ENCODE results near the gene HTRA3.

Gene HTRA3

GRCh38 chr4:8250227-8250626, 19.3 kb upstream of the HTRA3 start:
- no peak for FAIRE-seq

GRCh38 chr4:8250637-8251036, 18.9 kb upstream of the HTRA3 start:
- FAIRE-seq = no peak

GRCh38 chr4:8251110-8251883, 18.3 kb upstream of the HTRA3 start:
- FAIRE-seq = no peak

- no peak for FAIRE-seq
Measured at GRCh38 chr4:8252301-8253173, 17.0 kb upstream of the HTRA3 start.

GRCh38 chr4:8254076-8254475, 15.5 kb upstream of the HTRA3 start:
- no peak for FAIRE-seq

- no peak for FAIRE-seq
Measured at GRCh38 chr4:8255698-8256441, 13.7 kb upstream of the HTRA3 start.

GRCh38 chr4:8257854-8258253, 11.7 kb upstream of the HTRA3 start:
- no peak for FAIRE-seq

- FAIRE-seq = no peak
Measured at GRCh38 chr4:8258552-8259212, 10.9 kb upstream of the HTRA3 start.

GRCh38 chr4:8259743-8260430, 9.7 kb upstream of the HTRA3 start:
- no peak for FAIRE-seq

GRCh38 chr4:8260656-8261111, 8.9 kb upstream of the HTRA3 start:
- no peak for FAIRE-seq

- no peak for FAIRE-seq
Measured at GRCh38 chr4:8261851-8262535, 7.6 kb upstream of the HTRA3 start.

GRCh38 chr4:8262637-8263322, 6.8 kb upstream of the HTRA3 start:
- no peak for FAIRE-seq

- FAIRE-seq = no peak
Measured at GRCh38 chr4:8263397-8263796, 6.2 kb upstream of the HTRA3 start.

- FAIRE-seq = no peak
Measured at GRCh38 chr4:8264106-8264505, 5.4 kb upstream of the HTRA3 start.

GRCh38 chr4:8265171-8265929, 4.2 kb upstream of the HTRA3 start:
- no peak for FAIRE-seq

- no peak for FAIRE-seq
Measured at GRCh38 chr4:8266088-8266487, 3.5 kb upstream of the HTRA3 start.

GRCh38 chr4:8266508-8266907, 3.0 kb upstream of the HTRA3 start:
- FAIRE-seq = no peak

GRCh38 chr4:8267077-8267476, 2.5 kb upstream of the HTRA3 start:
- no peak for FAIRE-seq

- FAIRE-seq = no peak
Measured at GRCh38 chr4:8268211-8268610, 1.3 kb upstream of the HTRA3 start.

GRCh38 chr4:8268901-8269534, 536 bp upstream of the HTRA3 start:
- no peak for FAIRE-seq
